A549 (cell line): ENCODE measurements around the gene HCST.
A peak's percentile ranks its signal among the peaks of the same experiment; 100 is the strongest.

Experiments
- CBX8 ChIP-seq: fragments of 200-600 bp; sonication (generic); IDR thresholded peaks from 2 replicates; pipeline ENCODE4 v1.6.1; 2016
- EP300 ChIP-seq, 2 experiments: fragments of >200 bp; sonication (Bioruptor Twin); formaldehyde crosslinking; IDR thresholded peaks; 2 replicates in 1 of 2; 3 replicates in 1 of 2; pipeline ENCODE4 v1.6.1; 2016 to 2017
- HDAC2 ChIP-seq: fragments of 200-600 bp; sonication (generic); IDR thresholded peaks from 2 replicates; pipeline ENCODE4 v1.6.1; 2016
- POLR2A ChIP-seq: IDR thresholded peaks from 2 replicates; pipeline ENCODE4 v1.6.1; 2012; ENCODE audit warnings: mild to moderate bottlenecking, low read length
- TF ChIP-seq, protein P1 (sequence below): fragments of 450-650 bp; IDR thresholded peaks from 2 replicates; pipeline ENCODE4 v1.6.1; 2014; ENCODE audit warnings: antibody characterized with exemption
- TF ChIP-seq, protein P2 (sequence below): fragments of >200 bp; sonication (Bioruptor Twin); formaldehyde crosslinking; IDR thresholded peaks from 3 replicates; pipeline ENCODE4 v1.6.1; 2016

DNA sequence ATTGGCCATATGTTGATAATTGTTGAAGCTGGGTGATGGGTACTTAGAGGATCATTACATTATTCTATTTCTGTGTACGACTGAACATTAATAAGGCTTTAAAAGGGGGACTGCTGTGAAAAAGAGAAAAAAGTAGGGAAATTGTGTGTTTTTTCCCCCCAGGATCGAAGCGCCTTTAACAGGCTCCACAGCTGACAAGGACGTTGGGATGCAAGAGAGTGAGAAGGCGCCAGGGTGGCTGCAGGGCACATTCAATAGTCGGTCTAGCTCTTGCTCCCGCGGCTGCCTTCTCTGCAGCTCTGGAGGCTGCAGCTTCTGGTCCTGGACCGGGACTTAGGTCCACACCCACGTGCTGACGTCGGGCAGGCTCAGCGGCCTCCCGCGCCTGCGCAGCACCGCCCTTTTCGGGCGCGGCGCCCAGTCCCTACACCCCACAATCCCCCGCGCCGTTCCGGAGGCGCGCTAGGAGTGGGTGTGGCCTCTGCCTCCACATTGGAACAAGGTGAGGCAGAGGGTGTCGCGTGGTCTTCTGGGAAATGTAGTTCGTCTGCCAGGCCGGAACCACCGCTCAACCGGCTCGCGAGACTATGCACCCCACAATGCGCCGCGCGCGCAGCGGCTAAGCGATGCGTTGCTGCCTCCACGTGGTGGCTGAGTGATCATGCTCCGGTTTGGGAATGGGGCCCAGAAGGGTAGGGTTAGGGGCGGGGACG is 29.0 kb downstream of the HCST start:
- TF ChIP-seq POLR2A (peak; percentile 100), CBX8 (no peak), EP300 (IDR thresholded peaks at IDR 0.05) (no peak), HDAC2 (no peak)
- TF ChIP-seq, protein P1, sequence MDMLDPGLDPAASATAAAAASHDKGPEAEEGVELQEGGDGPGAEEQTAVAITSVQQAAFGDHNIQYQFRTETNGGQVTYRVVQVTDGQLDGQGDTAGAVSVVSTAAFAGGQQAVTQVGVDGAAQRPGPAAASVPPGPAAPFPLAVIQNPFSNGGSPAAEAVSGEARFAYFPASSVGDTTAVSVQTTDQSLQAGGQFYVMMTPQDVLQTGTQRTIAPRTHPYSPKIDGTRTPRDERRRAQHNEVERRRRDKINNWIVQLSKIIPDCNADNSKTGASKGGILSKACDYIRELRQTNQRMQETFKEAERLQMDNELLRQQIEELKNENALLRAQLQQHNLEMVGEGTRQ: peak; percentile 91
- TF ChIP-seq, protein P2, sequence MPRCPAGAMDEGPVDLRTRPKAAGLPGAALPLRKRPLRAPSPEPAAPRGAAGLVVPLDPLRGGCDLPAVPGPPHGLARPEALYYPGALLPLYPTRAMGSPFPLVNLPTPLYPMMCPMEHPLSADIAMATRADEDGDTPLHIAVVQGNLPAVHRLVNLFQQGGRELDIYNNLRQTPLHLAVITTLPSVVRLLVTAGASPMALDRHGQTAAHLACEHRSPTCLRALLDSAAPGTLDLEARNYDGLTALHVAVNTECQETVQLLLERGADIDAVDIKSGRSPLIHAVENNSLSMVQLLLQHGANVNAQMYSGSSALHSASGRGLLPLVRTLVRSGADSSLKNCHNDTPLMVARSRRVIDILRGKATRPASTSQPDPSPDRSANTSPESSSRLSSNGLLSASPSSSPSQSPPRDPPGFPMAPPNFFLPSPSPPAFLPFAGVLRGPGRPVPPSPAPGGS: peak; percentile 99
